Epithelial cell of prostate (primary cell): ENCODE measurements around the gene ATG9B.
"Not testable (repeated sequence)": the region's sequence is repeated elsewhere in the genome, so short reads cannot be mapped to it uniquely, and the experiment has no call there.

Source experiments
- DNase-seq: peaks from one replicate; pipeline ENCODE4 v3.0.0-alpha.2; 2011; ENCODE audit warnings: low read depth, low spot score
- H3K27ac ChIP-seq: fragments of 450-650 bp; 2 replicates; pipeline ENCODE4 v1.5.1; 2017; ENCODE audit warnings: mild to moderate bottlenecking

Gene ATG9B

DNA sequence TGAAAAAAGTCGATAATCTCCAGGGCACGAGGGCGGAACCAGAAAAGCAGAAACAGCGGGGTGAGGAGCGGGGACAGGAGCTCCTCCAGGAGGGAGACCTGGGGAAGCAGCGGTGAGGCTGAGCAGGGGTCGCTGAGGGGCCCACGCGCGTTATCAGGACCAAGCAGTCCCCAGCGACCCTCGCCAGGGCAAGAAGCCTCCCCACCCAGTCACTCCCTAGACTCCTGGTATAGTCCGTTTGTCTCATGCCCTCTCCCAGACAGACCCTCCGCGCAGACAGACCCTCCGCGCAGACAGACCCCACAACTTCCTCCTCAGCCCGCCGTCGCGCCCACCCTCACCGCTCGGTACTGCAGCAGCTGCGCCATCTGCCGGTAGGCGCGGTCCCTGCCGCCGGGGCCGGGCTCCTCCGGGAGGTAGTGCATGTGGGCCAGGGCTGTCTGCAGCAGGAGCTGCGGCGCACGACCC, 6.3 kb downstream of the ATG9B start:
- H3K27ac ChIP-seq, result no peak overlapping the region
- DNase-seq, result no peak

DNA sequence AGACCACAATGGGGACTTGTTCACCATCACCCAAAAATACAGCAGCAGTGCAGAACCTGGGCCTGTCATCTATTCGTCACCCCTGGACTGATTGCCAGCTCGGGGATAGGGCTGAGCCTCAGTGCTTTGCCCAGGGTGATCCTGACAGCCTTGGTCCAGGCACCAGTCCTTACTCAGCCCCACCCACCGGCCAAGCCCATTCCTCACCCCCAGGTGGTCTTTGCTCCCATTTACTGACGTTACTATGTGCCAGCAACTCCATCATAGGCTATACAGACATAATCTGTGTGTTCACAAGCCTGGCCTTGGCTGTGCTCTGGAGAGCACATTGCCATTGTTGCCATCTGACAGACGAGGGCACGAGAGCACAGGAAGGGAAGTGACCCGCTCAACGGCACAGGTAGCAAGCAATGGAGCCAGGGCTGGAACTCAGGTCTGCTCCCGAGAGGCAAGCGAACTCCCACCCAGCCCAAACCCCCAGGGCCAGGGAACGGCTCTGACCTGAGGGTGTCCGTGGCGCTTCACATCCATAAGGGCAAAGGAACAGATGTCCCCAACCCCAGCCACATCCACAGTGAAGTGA, 6.8 kb downstream of the ATG9B start:
- no peak overlapping the region for H3K27ac ChIP-seq
- no peak for DNase-seq

DNA sequence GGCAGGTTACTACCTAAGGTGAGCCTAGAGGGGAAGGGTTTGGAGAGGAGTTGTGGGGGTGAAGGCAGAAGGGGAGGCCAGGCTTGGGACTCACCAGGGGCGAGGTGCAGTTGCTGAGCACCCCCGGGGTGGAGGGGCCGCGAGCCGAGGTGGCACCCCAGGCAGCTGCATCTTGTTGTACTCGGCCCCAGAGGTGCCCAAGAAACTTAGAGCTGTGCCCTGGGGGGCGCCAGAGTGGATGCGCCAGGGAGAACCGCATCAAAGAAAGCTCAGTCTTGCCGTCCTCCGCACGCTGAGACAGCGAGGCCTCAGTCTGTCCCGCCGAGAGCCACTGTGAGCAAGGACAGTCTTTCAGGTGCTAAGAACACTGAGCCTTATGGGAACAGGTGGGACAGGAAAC, 7.4 kb downstream of the ATG9B start:
- H3K27ac ChIP-seq, result no peak overlapping the region
- no peak for DNase-seq

DNA sequence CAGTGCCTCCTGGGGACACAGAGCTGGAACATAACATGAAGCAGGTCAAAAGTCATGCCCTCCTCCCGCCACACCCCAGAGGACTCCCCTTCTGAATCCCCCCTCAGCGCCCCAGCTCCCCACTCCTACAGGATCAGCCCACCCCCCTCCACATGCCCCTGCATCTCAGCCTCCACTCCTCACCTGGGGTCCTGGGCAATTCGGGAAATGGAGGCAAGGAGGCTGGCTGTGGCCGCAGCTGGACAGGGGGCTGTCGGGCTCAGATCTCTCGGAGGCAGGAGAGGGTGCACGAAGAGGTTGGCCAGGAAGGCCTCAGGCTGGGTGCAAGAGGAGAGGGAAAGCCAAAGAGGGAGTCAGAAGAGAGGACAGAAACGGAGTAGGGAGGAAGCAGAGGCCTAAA, 7.8 kb downstream of the ATG9B start:
- H3K27ac ChIP-seq, result no peak overlapping the region

DNA sequence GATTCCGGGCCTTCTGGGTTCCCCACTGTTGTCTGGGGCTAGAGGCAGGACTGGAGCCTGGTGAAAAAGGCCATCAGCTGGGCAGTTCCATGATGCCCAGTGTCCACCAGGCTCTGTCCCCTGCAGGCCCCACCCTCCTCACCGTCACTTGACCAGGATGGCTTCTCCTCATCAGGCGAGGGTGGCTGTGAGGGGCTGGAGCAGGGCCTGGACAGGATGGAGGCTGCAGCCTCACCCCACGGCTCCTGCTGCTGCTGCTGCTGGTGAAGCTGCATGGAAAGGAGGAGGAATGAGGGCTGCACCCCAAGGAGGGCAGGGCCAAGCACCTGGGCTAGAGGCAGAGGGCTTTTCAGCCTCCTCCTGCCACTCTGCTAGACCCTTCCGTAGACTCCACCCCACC, 8.3 kb downstream of the ATG9B start:
- no peak overlapping the region for H3K27ac ChIP-seq
- DNase-seq, result no peak

More for the DNA sequence above, 7.8 kb downstream of the ATG9B start:
- DNase-seq, result no peak

DNA sequence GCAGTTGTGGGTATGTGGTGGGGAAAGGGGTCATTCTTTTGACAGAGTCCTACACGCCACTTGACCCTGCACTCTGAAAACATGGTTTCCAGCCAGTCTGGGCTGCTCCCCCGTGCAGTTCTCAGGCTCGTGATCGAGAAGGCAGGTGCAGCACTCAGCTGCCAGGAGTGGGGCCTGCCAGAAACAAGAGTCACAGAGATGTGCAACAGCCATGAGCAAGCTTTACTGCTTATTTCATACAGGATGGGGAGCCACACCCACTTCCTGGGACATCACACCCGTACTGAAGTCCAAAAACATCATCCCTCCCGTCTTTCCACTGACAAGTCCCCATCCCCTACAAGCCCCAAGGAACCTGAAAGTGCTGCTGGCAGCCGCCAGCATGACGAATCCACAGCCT, 9.3 kb downstream of the ATG9B start:
- no peak for DNase-seq
- H3K27ac ChIP-seq, result no peak overlapping the region

DNA sequence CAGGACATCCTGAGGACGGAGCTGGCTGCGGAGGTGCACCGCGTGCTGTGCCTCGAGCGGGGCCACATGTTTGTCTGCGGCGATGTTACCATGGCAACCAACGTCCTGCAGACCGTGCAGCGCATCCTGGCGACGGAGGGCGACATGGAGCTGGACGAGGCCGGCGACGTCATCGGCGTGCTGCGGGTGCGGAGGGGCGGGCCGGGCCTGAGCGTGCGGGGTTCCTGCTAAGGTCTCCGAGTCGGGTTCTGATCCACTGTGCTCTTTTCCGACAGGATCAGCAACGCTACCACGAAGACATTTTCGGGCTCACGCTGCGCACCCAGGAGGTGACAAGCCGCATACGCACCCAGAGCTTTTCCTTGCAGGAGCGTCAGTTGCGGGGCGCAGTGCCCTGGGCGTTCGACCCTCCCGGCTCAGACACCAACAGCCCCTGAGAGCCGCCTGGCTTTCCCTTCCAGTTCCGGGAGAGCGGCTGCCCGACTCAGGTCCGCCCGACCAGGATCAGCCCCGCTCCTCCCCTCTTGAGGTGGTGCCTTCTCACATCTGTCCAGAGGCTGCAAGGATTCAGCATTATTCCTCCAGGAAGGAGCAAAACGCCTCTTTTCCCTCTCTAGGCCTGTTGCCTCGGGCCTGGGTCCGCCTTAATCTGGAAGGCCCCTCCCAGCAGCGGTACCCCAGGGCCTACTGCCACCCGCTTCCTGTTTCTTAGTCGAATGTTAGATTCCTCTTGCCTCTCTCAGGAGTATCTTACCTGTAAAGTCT, 10.4 kb downstream of the ATG9B start:
- no peak overlapping the region for H3K27ac ChIP-seq

DNA sequence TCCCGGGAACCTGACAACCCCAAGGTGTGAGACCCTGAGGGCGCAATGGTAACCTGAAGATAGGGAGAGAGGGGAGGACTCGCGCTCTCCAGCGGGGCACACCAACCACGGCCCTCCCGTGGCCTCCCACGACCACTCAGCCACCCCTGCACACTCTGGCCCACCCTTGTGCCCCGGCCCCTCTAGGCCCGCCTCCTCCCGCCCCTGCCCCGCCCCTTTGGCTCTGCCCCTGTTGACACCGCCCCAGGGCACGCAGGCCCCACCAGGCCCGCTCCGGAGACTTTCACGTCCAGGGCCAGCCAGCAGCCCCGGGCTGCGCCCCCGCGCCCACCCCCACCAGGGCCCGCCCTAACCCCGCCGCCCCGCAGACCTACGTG, 10.9 kb downstream of the ATG9B start:
- H3K27ac ChIP-seq, result no peak overlapping the region
- no peak for DNase-seq

More for the DNA sequence above, 10.4 kb downstream of the ATG9B start:
- no peak for DNase-seq

DNA sequence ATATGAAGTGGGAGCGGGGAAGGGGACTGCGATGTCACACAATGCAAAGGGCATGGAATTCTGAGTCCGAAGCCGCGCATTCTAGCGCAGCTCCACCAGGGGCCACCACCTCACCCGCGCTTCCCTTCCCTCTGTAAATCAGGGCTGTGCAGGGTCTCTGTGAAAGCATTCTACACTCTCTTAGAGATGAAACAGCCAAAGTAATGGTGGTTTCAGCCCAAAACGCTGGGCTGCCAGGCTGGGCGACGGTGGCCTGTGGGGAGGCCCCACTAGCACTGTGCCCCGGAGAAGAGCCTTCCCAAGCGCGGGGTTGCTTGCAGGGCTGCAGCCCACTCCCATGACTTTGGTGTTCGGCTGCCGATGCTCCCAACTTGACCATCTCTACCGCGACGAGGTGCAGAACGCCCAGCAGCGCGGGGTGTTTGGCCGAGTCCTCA, 11.4 kb downstream of the ATG9B start:
- no peak for DNase-seq
- H3K27ac ChIP-seq, result no peak overlapping the region

DNA sequence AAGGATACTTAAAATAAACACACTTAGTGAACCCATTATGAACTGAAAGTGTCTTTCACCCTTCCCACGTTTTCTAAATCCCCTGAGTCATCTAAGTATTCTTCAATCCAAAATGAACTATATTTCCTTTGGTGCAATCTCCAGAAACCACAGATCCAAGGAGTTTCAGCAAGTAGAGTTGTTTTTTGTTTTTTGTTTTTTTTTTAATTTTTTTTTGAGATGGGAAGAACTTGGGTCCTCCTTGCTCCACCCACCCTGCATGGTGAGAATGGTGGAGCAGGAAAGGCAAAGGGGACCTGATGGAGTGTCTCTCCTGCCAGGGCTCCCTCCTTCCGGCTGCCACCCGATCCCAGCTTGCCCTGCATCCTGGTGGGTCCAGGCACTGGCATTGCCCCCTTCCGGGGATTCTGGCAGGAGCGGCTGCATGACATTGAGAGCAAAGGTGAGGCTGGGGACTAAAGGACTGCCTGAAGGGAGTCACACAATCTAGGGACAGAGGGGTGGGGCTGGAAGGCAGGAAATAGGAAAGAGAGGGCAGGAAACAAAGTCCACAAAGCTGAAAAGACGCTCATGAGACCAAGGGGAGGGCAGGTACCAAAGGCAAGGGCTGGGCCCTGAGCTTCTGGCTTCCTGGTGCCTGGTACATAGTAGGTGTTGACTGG, 12.1 kb downstream of the ATG9B start:
- no peak overlapping the region for H3K27ac ChIP-seq
- DNase-seq, result no peak

DNA sequence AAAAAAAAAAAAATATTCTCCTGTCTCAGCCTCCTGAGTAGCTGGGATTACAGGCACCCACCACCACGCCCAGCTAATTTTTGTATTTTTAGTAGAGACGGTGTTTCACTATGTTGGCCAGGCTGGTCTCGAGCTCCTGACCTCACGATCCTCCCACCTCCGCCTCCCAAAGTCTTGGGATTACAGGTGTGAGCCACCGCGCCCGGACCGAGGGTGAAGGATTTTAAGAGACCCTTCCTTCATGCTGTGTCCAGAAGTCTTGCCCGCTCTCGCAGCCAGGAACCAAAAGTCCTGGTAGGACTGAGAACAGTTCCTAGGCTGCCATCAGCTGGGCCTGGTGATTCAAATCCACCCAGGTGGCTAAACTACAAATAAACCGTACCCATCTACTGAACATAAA, 12.7 kb downstream of the ATG9B start:
- not testable (repeated sequence) for DNase-seq, H3K27ac ChIP-seq

DNA sequence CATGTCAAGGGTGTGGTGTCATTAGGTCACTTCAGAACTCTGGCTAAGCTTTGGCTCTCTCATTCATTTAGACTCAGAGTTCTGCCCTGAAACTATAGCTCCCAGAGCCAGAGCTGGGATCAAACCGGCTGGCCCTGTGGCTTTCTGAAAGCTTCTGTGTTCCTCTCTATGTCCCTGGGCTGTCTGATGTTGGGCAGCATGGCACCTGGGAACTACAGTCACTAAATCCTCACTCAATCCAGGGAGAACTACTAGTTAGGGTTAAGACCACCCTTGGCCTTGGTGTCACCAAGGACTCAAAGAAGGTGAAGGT, 13.2 kb downstream of the ATG9B start:
- H3K27ac ChIP-seq, result no peak overlapping the region
- DNase-seq, result no peak

DNA sequence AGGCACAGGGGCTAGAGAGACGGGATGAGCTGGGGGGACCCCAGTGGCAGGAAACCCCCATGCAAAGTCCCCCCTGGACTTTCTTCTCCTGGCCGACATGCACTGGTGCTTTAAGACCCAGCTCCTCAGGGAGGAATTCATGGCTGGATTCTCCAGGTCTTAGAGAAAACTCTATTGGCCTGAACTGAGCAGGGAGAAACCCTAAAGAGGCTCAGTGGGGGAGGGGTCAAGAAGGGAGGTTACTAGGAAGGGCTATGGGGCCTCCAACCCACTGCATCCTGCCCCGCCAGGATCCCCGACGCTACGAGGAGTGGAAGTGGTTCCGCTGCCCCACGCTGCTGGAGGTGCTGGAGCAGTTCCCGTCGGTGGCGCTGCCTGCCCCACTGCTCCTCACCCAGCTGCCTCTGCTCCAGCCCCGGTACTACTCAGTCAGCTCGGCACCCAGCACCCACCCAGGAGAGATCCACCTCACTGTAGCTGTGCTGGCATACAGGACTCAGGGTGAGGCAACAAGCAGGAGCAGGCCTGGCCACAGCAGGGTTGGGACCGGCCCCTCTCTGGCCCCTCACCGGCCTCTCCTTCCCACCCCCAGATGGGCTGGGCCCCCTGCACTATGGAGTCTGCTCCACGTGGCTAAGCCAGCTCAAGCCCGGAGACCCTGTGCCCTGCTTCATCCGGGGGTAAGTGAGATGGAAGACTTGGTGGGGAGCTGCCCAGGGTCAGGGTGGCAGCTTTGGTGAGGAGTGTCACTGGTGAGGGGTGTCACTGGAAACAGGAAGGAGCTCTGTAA, 13.8 kb downstream of the ATG9B start:
- H3K27ac ChIP-seq, result no peak overlapping the region
- DNase-seq, result no peak

DNA sequence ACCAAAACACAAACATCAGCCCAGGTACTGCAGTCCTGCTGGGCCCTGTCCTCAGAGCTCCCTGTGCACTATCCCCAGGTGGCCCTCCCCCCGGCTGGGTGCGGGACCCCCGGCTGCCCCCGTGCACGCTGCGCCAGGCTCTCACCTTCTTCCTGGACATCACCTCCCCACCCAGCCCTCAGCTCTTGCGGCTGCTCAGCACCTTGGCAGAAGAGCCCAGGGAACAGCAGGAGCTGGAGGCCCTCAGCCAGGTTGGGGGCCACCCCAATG, 14.3 kb downstream of the ATG9B start:
- no peak overlapping the region for H3K27ac ChIP-seq
- no peak for DNase-seq

DNA sequence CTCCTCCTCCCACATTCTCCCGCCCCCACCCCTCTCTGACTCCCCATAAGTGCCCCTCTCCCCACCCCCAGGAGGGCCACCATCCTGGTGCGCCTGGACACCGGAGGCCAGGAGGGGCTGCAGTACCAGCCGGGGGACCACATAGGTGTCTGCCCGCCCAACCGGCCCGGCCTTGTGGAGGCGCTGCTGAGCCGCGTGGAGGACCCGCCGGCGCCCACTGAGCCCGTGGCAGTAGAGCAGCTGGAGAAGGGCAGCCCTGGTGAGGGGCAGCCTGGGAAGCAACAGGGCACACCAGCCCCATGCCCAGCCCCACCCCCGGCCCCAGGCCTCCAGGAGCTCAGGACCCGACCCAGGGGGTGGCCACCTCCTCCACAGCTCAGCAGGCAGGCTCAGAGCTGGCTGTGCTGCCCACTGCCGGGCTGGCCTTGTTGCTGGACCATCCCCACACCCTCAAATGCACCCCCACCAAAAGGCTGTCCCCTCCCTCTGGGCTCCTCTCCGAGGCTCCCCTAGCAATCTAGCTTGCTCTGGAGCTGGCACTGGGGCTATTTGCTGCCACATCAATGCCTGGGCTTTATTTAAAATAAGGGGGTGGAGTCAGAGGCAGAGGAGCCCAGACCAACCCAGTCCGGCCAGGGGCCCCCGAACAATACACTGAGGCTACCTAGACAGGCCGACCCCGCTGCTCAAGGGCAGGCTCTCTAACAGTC, 14.8 kb downstream of the ATG9B start:
- H3K27ac ChIP-seq, result no peak overlapping the region

DNA sequence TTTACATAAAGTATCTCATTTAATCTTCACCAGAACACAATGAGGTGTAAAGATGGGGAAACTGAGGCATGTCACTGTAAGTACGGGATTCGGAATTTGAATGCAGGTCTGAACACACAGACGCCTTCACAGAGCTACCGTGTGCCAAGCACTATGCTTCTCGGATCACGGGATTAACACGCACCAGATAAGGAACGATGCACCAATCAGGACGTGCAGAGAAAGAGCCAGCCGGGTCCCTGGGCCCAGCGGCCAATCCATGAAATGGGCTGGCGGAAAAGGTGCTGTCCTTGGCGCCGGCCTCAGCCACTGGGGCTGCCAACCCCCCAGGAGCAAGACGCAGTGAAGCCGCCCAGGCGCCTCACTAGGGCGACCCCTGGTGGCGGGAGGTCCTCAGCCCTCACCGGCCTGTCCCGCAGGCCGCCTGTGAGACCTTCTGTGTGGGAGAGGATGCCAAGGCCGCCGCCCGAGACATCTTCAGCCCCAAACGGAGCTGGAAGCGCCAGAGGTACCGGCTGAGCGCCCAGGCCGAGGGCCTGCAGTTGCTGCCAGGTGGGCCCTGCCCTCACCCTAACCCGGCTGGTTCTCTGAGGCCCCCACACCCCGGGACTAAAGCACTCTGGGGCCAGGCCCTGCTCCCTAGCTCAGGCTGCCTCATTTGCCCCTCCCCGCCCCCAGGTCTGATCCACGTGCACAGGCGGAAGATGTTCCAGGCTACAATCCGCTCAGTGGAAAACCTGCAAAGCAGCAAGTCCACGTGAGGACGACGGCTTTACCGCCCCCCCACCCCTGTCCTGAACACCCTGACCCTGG, 15.6 kb downstream of the ATG9B start:
- H3K27ac ChIP-seq, result no peak overlapping the region
- no peak for DNase-seq

More for the DNA sequence above, 14.8 kb downstream of the ATG9B start:
- DNase-seq, result no peak

DNA sequence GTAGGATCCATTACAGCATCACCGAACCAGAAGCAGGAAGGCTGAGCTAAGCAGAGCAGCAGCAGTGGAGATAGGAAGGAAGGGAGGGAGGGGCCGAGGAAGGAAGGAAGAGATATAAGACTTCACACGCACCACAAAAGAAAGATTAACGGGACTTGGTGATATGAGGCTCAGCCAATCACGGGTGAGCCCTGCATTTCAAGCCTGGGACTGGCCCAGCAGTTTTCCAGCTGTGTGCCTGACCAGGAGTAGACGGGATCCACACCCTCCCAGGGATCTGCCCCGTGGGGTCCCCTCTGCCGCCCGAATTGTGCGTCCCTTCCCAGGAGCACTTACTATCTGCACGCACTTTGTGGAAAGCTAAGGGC, 16.2 kb downstream of the ATG9B start:
- no peak overlapping the region for H3K27ac ChIP-seq
- no peak for DNase-seq

DNA sequence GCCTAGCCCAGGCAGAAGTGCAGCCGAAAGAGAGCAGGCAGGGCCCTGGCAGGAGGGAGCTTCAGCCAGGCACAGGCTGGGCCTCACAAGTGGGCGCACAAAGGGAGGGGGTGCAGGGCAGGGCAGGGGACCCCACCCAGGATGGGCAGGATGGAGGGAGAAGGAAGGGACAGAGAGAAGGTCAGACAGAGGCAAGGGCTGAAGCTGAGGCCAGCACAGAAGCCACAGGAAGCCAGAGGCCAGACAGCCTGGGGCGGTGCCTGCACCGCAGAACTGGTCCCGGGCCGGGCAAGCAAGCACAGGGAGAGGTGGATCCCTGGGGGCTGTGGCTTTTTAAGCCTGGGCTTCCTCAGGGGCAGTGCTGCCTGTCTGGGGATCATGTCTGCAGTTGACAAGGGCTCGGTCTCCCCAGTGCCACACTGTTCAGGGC, 16.8 kb downstream of the ATG9B start:
- no peak overlapping the region for H3K27ac ChIP-seq
- DNase-seq, result no peak

DNA sequence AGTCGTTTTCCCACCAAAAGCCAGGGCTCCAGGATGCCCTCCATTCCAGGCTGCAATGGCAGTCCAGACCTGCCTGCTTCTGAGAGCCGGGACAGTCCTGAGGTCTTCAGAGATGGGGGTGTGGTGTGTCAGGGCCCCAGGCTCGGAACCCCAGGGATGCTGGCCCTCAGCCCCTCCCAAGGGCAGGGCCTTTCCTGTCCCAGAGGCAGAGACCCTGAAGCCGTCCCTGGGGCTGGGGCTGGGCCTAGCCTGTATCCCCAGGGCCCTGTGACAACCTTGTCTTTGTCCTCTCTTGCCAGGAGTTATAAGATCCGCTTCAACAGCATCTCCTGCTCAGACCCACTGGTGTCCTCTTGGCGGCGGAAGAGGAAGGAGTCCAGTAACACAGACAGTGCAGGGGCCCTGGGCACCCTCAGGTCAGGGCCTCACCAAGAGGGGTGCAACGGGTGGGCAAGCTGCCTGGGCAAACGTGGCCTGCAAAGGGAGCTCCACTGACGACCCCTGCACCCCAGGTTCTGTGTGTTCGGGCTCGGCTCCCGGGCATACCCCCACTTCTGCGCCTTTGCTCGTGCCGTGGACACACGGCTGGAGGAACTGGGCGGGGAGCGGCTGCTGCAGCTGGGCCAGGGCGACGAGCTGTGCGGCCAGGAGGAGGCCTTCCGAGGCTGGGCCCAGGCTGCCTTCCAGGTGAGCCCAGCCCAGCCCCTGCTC, 17.5 kb downstream of the ATG9B start:
- H3K27ac ChIP-seq, result no peak overlapping the region
- no peak for DNase-seq
